Measurements from ENCODE around the gene PLCB3.

PLCB3 gene

GRCh38 chr11:64263021-64263946 lies 12.0 kb downstream of the PLCB3 start:
- H3K4me1 ChIP-seq (ENCODE audit: control insufficient read depth, insufficient read depth, low read length) = peaks cover 5% of the 10 kb centered on the region
- no peak overlapping the region; the same call in 1 of the 2 replicates for H3K27ac ChIP-seq (ENCODE audit: low read depth, low read length)
- peaks cover 79% of the 10 kb centered on the region for H3K36me3 ChIP-seq (ENCODE audit: control insufficient read depth, insufficient read depth, low read length)

DNA sequence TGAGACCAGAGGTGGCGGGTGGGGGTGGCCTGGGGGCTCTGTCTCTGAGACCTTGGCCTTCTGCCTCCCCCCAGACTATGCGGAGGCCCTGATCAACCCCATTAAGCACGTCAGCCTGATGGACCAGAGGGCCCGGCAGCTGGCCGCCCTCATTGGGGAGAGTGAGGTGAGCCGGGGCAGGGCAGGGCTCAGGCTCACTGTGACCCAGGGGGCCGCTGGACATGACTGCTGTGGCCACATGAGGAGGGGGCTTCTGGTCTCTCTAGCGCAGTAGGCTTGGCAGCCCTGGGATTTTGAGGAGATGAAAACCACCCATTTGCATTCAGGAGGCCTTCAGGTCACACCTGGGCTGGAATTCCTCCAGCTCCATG lies 12.6 kb downstream of the PLCB3 start:
- Histone ChIP-seq H3K27ac (ENCODE audit: low read depth, low read length) (no peak overlapping the region), H3K9ac (ENCODE audit: low read length) (no peak overlapping the region), H3K9me3 (ENCODE audit: control insufficient read depth, insufficient read depth, low read depth, low read length) (no peaks in the 10 kb centered on the region), H3K27me3 (ENCODE audit: control insufficient read depth, insufficient read depth, low read length) (no peaks in the 10 kb centered on the region), H3K4me1 (ENCODE audit: control insufficient read depth, insufficient read depth, low read length) (peaks cover 11% of the 10 kb centered on the region), H3K4me3 (ENCODE audit: low read depth, low read length) (no peak overlapping the region), H3K36me3 (ENCODE audit: control insufficient read depth, insufficient read depth, low read length) (peaks cover 73% of the 10 kb centered on the region)

More at GRCh38 chr11:64263021-64263946, 12.0 kb downstream of the PLCB3 start:
- Histone ChIP-seq H3K4me3 (ENCODE audit: low read depth, low read length) (no peak overlapping the region), H3K9ac (ENCODE audit: low read length) (no peak overlapping the region), H3K27me3 (ENCODE audit: control insufficient read depth, insufficient read depth, low read length) (no peaks in the 10 kb centered on the region), H3K9me3 (ENCODE audit: control insufficient read depth, insufficient read depth, low read depth, low read length) (no peaks in the 10 kb centered on the region)

- peaks cover 69% of the 10 kb centered on the region for H3K36me3 ChIP-seq (ENCODE audit: control insufficient read depth, insufficient read depth, low read length)
- H3K27me3 ChIP-seq (ENCODE audit: control insufficient read depth, insufficient read depth, low read length) = no peaks in the 10 kb centered on the region
- H3K4me3 ChIP-seq (ENCODE audit: low read depth, low read length) = no peak overlapping the region
- no peak overlapping the region for H3K27ac ChIP-seq (ENCODE audit: low read depth, low read length)
- H3K4me1 ChIP-seq (ENCODE audit: control insufficient read depth, insufficient read depth, low read length) = peaks cover 11% of the 10 kb centered on the region
- no peak overlapping the region for H3K9ac ChIP-seq (ENCODE audit: low read length)
- no peaks in the 10 kb centered on the region for H3K9me3 ChIP-seq (ENCODE audit: control insufficient read depth, insufficient read depth, low read depth, low read length)
Observed at GRCh38 chr11:64264371-64264852, 13.1 kb downstream of the PLCB3 start.

- H3K4me1 ChIP-seq (ENCODE audit: control insufficient read depth, insufficient read depth, low read length) = peaks cover 11% of the 10 kb centered on the region
- H3K27ac ChIP-seq (ENCODE audit: low read depth, low read length) = no peak overlapping the region
- no peak overlapping the region for H3K9ac ChIP-seq (ENCODE audit: low read length)
- H3K9me3 ChIP-seq (ENCODE audit: control insufficient read depth, insufficient read depth, low read depth, low read length) = no peaks in the 10 kb centered on the region
- H3K27me3 ChIP-seq (ENCODE audit: control insufficient read depth, insufficient read depth, low read length) = no peaks in the 10 kb centered on the region
- peaks cover 58% of the 10 kb centered on the region for H3K36me3 ChIP-seq (ENCODE audit: control insufficient read depth, insufficient read depth, low read length)
- no peak overlapping the region for H3K4me3 ChIP-seq (ENCODE audit: low read depth, low read length)
Observed at GRCh38 chr11:64265176-64266160, 14.1 kb downstream of the PLCB3 start.

- Histone ChIP-seq H3K27me3 (ENCODE audit: control insufficient read depth, insufficient read depth, low read length) (no peaks in the 10 kb centered on the region), H3K9me3 (ENCODE audit: control insufficient read depth, insufficient read depth, low read depth, low read length) (no peaks in the 10 kb centered on the region), H3K27ac (ENCODE audit: low read depth, low read length) (no peak overlapping the region), H3K4me3 (ENCODE audit: low read depth, low read length) (no peak overlapping the region), H3K4me1 (ENCODE audit: control insufficient read depth, insufficient read depth, low read length) (peaks cover 11% of the 10 kb centered on the region), H3K36me3 (ENCODE audit: control insufficient read depth, insufficient read depth, low read length) (peaks cover 54% of the 10 kb centered on the region), H3K9ac (ENCODE audit: low read length) (no peak overlapping the region)
Observed at GRCh38 chr11:64266339-64266738, 15.0 kb downstream of the PLCB3 start.

DNA sequence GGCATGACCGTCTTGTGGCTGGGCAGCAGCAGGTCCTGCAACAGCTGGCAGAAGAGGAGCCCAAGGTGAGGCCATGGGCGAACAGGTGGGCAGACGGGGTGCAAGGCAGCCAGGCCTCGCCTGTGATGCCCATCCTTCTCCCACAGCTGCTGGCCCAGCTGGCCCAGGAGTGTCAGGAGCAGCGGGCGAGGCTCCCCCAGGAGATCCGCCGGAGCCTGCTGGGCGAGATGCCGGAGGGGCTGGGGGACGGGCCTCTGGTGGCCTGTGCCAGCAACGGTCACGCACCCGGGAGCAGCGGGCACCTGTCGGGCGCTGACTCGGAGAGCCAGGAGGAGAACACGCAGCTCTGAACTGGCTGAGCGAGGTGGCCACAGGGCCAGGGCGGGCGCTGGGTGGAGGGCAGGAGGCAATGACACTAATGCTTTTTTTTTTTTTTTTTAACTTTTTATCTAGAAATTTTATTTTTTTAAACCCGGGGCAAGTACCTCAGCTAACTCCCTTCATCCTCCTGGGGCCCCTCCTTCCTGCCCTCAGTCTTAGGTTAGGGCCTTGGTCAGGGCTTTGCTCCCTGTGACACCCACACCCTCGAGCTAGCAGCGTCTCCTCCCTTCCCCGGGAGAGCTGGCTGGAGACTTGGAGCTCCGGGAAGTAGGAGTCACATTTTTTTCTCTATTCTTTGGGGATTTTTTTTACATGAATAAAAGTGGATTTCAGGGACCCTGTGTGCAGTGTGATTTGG lies 16.0 kb downstream of the PLCB3 start:
- H3K9ac ChIP-seq (ENCODE audit: low read length) = no peak overlapping the region
- no peaks in the 10 kb centered on the region for H3K27me3 ChIP-seq (ENCODE audit: control insufficient read depth, insufficient read depth, low read length)
- no peaks in the 10 kb centered on the region for H3K9me3 ChIP-seq (ENCODE audit: control insufficient read depth, insufficient read depth, low read depth, low read length)
- no peak overlapping the region for H3K4me3 ChIP-seq (ENCODE audit: low read depth, low read length)
- peaks cover 44% of the 10 kb centered on the region for H3K36me3 ChIP-seq (ENCODE audit: control insufficient read depth, insufficient read depth, low read length)
- peaks cover 16% of the 10 kb centered on the region for H3K4me1 ChIP-seq (ENCODE audit: control insufficient read depth, insufficient read depth, low read length)
- no peak overlapping the region for H3K27ac ChIP-seq (ENCODE audit: low read depth, low read length)

DNA sequence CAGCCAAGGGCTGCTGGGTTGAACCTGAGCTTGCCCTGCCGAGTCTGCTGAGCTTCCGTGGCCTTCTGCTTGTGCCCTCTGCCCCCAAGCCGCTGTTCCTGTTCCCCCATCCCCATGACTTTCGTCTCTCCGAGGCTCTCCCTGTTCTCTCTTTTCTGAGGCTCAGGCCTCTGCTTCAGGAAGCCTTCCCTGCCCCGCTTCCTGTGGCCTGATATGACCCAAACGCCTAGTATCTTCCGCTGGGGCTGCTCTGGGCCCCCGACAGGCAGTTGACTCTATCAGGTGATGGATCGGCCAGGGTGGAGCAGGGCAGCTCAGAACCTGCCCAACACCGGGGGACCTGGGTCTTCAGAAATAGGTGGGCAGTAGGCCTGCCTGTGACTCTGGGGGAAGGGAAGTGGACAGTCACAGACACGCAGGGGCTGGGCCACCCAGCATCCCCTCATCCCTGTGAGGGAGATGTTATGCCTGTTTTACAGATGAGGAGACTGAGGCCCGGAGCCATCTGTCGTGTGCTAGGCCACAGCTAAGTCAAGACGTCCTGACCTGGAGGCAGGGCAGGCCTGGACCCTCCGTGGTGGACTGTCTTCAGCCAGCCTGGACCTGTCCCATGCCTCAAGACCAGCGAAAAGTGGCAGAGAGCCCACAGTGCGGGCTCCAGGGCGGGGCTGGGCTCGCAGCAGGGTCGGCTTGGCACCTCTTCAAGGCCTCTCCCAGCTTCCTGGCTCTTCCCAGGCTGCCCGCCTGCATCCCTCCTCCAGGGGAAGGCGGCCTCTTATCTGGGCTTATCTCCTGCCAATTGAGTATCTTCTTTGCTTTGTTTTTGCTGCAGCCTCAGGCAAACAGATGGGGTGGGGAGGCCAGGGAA lies 16.9 kb downstream of the PLCB3 start:
- no peaks in the 10 kb centered on the region for H3K27me3 ChIP-seq (ENCODE audit: control insufficient read depth, insufficient read depth, low read length)
- H3K4me1 ChIP-seq (ENCODE audit: control insufficient read depth, insufficient read depth, low read length) = peaks cover 16% of the 10 kb centered on the region
- H3K36me3 ChIP-seq (ENCODE audit: control insufficient read depth, insufficient read depth, low read length) = peaks cover 35% of the 10 kb centered on the region
- peak overlapping the region; percentile 88 for H3K9ac ChIP-seq (ENCODE audit: low read length)
- peak overlapping the region; percentile 87 for H3K4me3 ChIP-seq (ENCODE audit: low read depth, low read length)
- no peaks in the 10 kb centered on the region for H3K9me3 ChIP-seq (ENCODE audit: control insufficient read depth, insufficient read depth, low read depth, low read length)
- no peak overlapping the region for H3K27ac ChIP-seq (ENCODE audit: low read depth, low read length)

DNA sequence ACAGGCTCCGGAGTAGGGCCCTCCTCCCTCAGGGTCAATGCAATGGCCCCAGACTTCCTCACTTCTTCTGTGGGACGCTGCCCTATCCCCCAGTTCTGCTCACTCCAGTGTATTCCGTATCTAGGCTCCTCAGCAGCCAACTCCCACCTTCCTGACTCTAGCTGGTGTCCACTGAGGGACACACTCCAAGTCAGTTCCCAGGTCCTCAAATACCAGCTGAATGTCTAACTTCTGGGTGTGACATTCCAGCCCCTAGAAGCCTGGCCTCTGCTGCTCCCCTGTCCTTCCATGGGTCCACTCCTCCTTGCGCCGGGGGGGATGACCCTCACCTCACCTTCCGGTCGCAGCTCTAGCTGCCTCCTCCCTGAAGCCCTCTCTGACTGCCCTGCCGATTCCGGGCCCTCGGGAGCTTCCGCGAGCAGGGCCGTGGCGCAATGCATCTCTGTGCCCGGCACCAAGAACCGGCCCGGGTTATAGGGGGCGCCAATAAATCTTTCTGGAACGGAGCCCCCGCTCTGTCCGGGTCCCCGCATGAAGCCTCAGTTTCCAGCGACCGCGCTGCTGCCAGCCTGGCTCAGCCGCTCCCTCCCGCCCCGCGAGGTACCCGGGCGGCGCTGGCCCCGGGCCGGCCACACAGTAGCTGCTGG lies 17.7 kb downstream of the PLCB3 start:
- H3K9ac ChIP-seq (ENCODE audit: low read length) = peak overlapping the region; percentile 88
- no peaks in the 10 kb centered on the region for H3K9me3 ChIP-seq (ENCODE audit: control insufficient read depth, insufficient read depth, low read depth, low read length)
- no peaks in the 10 kb centered on the region for H3K27me3 ChIP-seq (ENCODE audit: control insufficient read depth, insufficient read depth, low read length)
- H3K36me3 ChIP-seq (ENCODE audit: control insufficient read depth, insufficient read depth, low read length) = peaks cover 29% of the 10 kb centered on the region
- H3K4me1 ChIP-seq (ENCODE audit: control insufficient read depth, insufficient read depth, low read length) = peaks cover 19% of the 10 kb centered on the region
- H3K27ac ChIP-seq (ENCODE audit: low read depth, low read length) = peak overlapping the region; percentile 82
- H3K4me3 ChIP-seq (ENCODE audit: low read depth, low read length) = peak overlapping the region; percentile 87

DNA sequence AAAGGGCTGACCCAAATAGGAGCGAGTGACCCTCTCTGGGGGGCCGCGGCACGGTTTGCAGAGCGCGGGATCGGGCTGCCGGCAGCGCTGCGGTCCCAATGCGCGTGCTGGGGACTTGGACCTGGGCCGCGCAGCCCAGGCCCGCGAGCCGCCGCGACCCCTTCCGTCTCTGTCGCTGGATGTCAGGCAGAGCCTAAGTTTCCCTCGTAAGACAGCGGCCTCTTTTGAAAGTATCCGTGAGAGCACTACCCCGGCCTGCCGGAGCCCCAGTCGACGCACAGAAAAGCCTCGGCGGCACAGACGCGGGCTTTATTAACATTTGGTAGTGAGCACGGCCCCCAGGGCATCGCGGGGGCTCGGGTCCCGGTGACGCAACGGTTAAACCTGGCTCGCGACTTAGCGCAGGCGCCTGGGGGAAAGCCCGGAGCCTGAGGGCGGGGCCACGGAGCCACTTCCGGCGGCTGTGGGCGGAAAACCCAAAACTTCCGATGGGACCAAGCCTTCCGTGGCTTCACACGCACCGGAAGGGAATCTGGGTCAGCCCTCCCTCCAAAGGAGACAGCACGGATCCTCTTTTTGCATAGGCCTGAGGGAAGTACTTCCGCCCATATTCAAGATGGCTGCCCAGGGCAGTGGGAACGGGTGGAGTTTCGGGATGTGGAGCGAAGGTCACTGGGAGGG lies 18.4 kb downstream of the PLCB3 start:
- H3K27ac ChIP-seq (ENCODE audit: low read depth, low read length) = peak overlapping the region; percentile 82
- H3K9ac ChIP-seq (ENCODE audit: low read length) = peak overlapping the region; percentile 88
- peak overlapping the region; percentile 87 for H3K4me3 ChIP-seq (ENCODE audit: low read depth, low read length)
- H3K36me3 ChIP-seq (ENCODE audit: control insufficient read depth, insufficient read depth, low read length) = peaks cover 22% of the 10 kb centered on the region
- H3K27me3 ChIP-seq (ENCODE audit: control insufficient read depth, insufficient read depth, low read length) = no peaks in the 10 kb centered on the region
- H3K9me3 ChIP-seq (ENCODE audit: control insufficient read depth, insufficient read depth, low read depth, low read length) = no peaks in the 10 kb centered on the region
- H3K4me1 ChIP-seq (ENCODE audit: control insufficient read depth, insufficient read depth, low read length) = peaks cover 19% of the 10 kb centered on the region
